ENCODE data around the gene SERF2. TPM values are rescaled to one million over a fixed set of nuclear protein-coding genes. Genes with fewer than 3 reads are reported as not detected.

SERF2 gene
- total and polyA plus RNA-seq, 2 of the 13 experiments (the other 11 are each of a cell fraction or from before 2014, with no cell fraction given), result 811 to 1,257 TPM

DNA sequence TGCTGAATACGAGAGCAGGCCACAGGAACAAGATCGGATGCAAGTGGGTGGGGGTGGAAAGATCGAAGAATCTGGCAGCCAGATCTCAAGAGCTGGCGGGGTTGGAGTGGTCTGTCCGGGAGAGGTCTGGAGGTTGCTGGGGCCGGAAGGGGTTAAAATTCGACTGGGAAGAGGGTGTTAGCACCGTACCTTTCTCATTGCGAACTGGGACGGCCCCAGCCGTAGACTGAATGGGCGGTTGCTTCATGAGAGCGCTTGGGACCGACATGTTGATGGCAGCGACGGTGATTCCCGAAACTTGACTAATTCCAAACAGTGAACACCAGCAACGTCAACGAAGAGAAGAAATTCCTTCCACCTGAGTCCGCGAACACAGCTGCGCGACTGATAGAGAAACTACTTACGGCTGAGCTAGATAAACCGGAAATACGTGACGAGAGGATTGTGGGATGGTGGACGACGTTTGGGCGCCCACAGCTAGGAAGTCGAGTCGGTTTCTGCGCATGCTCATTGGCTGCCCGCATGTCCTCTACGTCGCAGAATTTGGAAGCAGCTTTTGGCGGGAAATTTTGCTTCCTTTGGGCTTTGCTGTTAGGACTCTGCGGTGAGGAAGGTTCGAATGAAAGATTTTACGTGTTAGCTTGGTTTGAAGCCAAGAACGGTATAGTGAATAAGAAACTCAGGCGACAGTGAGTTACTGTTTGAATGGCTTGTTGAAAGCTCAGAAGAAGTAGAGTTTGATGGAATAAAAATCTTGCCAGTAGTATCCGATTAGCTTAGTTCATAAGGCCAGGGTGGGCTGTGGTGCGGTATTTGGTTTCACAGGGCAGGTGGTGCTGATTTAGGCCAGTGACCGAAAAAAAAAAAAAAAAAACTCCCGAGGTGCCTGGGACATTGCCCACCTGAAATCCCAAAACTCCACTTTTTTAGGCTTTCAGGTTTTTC lies 32.5 kb downstream of the SERF2 start, which contains the start of gene MFAP1 (continued):
- TF ChIP-seq ZSCAN21 (CRISPR knock-in tag; IDR thresholded peaks at IDR 0.05; ENCODE audit: borderline replicate concordance), result peak; percentile 49; the same call in 1 of the 2 replicates
- TF ChIP-seq, protein P1, sequence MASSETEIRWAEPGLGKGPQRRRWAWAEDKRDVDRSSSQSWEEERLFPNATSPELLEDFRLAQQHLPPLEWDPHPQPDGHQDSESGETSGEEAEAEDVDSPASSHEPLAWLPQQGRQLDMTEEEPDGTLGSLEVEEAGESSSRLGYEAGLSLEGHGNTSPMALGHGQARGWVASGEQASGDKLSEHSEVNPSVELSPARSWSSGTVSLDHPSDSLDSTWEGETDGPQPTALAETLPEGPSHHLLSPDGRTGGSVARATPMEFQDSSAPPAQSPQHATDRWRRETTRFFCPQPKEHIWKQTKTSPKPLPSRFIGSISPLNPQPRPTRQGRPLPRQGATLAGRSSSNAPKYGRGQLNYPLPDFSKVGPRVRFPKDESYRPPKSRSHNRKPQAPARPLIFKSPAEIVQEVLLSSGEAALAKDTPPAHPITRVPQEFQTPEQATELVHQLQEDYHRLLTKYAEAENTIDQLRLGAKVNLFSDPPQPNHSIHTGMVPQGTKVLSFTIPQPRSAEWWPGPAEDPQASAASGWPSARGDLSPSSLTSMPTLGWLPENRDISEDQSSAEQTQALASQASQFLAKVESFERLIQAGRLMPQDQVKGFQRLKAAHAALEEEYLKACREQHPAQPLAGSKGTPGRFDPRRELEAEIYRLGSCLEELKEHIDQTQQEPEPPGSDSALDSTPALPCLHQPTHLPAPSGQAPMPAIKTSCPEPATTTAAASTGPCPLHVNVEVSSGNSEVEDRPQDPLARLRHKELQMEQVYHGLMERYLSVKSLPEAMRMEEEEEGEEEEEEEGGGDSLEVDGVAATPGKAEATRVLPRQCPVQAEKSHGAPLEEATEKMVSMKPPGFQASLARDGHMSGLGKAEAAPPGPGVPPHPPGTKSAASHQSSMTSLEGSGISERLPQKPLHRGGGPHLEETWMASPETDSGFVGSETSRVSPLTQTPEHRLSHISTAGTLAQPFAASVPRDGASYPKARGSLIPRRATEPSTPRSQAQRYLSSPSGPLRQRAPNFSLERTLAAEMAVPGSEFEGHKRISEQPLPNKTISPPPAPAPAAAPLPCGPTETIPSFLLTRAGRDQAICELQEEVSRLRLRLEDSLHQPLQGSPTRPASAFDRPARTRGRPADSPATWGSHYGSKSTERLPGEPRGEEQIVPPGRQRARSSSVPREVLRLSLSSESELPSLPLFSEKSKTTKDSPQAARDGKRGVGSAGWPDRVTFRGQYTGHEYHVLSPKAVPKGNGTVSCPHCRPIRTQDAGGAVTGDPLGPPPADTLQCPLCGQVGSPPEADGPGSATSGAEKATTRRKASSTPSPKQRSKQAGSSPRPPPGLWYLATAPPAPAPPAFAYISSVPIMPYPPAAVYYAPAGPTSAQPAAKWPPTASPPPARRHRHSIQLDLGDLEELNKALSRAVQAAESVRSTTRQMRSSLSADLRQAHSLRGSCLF (CRISPR knock-in tag; IDR thresholded peaks at IDR 0.05; ENCODE audit: borderline replicate concordance), result no peak
- TF ChIP-seq ZNF251 (CRISPR knock-in tag; IDR thresholded peaks at IDR 0.05), result no peak
- peak; percentile 78; the same call in 1 of the 2 replicates for TF ChIP-seq XBP1 (CRISPR knock-in tag; IDR thresholded peaks at IDR 0.05)
- peak; percentile 60; the same call in 1 of the 2 replicates for TF ChIP-seq ZNF331 (CRISPR knock-in tag; IDR thresholded peaks at IDR 0.05)
- no peak for TF ChIP-seq RFXANK (CRISPR knock-in tag; IDR thresholded peaks at IDR 0.05)
- 0 out of 2 replicates have a peak, but pooled peaks have one; percentile 65 for TF ChIP-seq FOXO4 (CRISPR knock-in tag; conservative IDR thresholded peaks at IDR 0.05)
- peak; percentile 59; the same call in 1 of the 2 replicates for TF ChIP-seq ZNF124 (CRISPR knock-in tag; IDR thresholded peaks at IDR 0.05)
- TF ChIP-seq SOX5 (CRISPR knock-in tag; IDR thresholded peaks at IDR 0.05; ENCODE audit: borderline replicate concordance), result peak; percentile 36; the same call in 1 of the 2 replicates
- TF ChIP-seq, protein P2, sequence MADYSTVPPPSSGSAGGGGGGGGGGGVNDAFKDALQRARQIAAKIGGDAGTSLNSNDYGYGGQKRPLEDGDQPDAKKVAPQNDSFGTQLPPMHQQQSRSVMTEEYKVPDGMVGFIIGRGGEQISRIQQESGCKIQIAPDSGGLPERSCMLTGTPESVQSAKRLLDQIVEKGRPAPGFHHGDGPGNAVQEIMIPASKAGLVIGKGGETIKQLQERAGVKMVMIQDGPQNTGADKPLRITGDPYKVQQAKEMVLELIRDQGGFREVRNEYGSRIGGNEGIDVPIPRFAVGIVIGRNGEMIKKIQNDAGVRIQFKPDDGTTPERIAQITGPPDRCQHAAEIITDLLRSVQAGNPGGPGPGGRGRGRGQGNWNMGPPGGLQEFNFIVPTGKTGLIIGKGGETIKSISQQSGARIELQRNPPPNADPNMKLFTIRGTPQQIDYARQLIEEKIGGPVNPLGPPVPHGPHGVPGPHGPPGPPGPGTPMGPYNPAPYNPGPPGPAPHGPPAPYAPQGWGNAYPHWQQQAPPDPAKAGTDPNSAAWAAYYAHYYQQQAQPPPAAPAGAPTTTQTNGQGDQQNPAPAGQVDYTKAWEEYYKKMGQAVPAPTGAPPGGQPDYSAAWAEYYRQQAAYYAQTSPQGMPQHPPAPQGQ (CRISPR knock-in tag; IDR thresholded peaks at IDR 0.05; ENCODE audit: borderline replicate concordance), result no peak
- TF ChIP-seq ZBTB7B (CRISPR knock-in tag; IDR thresholded peaks at IDR 0.05), result no peak
- no peak for TF ChIP-seq ATF3 (CRISPR knock-in tag; IDR thresholded peaks at IDR 0.05)
- no peak for TF ChIP-seq EZH2 (conservative IDR thresholded peaks at IDR 0.05; ENCODE audit: low read depth, low read length)
- peak; percentile 96 for TF ChIP-seq GATAD1 (CRISPR knock-in tag; IDR thresholded peaks at IDR 0.05)
- no peak for TF ChIP-seq ZNF775 (CRISPR knock-in tag; IDR thresholded peaks at IDR 0.05; ENCODE audit: borderline replicate concordance)
- TF ChIP-seq, protein P3, sequence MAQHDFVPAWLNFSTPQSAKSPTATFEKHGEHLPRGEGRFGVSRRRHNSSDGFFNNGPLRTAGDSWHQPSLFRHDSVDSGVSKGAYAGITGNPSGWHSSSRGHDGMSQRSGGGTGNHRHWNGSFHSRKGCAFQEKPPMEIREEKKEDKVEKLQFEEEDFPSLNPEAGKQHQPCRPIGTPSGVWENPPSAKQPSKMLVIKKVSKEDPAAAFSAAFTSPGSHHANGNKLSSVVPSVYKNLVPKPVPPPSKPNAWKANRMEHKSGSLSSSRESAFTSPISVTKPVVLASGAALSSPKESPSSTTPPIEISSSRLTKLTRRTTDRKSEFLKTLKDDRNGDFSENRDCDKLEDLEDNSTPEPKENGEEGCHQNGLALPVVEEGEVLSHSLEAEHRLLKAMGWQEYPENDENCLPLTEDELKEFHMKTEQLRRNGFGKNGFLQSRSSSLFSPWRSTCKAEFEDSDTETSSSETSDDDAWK (CRISPR knock-in tag; IDR thresholded peaks at IDR 0.05), result no peak
- TF ChIP-seq ATF7 (IDR thresholded peaks at IDR 0.05), result no peak
- peak; percentile 55; the same call in 1 of the 2 replicates for TF ChIP-seq ATF7 (CRISPR knock-in tag; IDR thresholded peaks at IDR 0.05)
- TF ChIP-seq MED1 (CRISPR knock-in tag; IDR thresholded peaks at IDR 0.05), result peak; percentile 67; the same call in 1 of the 2 replicates

Measured in HepG2 (cell line).